ENCODE data around the gene CCKAR.

Gene CCKAR

GRCh38 chr4:26525136-26525770 lies 35.0 kb upstream of the CCKAR start:
- no peak for DNase-seq (ENCODE audit: low spot score)
- Histone ChIP-seq H3K27ac (no peak overlapping the region), H3K4me3 (no peak overlapping the region)
- TF ChIP-seq CTCF (IDR thresholded peaks at IDR 0.05), result no peak

GRCh38 chr4:26524011-26524410 lies 33.7 kb upstream of the CCKAR start:
- H3K27ac ChIP-seq, result no peak overlapping the region
- DNase-seq (ENCODE audit: low spot score), result no peak
- TF ChIP-seq CTCF (IDR thresholded peaks at IDR 0.05), result no peak
- no peak overlapping the region for H3K4me3 ChIP-seq

DNA sequence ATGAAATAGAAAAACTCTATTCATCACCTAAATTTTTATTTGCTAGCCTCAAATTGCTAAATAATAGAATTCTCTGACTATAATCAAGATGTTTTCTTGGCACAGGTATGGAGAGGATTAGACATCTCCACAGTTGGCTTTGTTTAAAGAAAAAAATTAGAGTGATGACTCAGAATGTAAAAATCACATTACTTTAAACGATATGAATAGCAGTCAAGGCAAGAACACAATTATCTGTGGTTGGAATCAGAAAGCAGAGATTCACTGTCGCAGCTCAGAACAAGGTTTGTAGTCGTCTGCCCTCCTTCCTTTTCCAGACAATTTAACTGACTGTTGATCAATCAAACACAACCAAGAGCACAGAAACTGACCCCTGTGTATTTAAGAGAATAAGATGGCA lies 32.2 kb upstream of the CCKAR start:
- Histone ChIP-seq H3K27ac (no peak overlapping the region), H3K4me3 (no peak overlapping the region)
- no peak for TF ChIP-seq CTCF (IDR thresholded peaks at IDR 0.05)
- DNase-seq (ENCODE audit: low spot score), result no peak

GRCh38 chr4:26520728-26521450 lies 30.6 kb upstream of the CCKAR start:
- no peak for DNase-seq (ENCODE audit: low spot score)
- H3K27ac ChIP-seq, result no peak overlapping the region
- H3K4me3 ChIP-seq, result no peak overlapping the region
- no peak for TF ChIP-seq CTCF (IDR thresholded peaks at IDR 0.05)

- H3K27ac ChIP-seq, result no peak overlapping the region
- TF ChIP-seq CTCF (IDR thresholded peaks at IDR 0.05), result no peak
Observed at GRCh38 chr4:26515936-26516335, 25.7 kb upstream of the CCKAR start.

DNA sequence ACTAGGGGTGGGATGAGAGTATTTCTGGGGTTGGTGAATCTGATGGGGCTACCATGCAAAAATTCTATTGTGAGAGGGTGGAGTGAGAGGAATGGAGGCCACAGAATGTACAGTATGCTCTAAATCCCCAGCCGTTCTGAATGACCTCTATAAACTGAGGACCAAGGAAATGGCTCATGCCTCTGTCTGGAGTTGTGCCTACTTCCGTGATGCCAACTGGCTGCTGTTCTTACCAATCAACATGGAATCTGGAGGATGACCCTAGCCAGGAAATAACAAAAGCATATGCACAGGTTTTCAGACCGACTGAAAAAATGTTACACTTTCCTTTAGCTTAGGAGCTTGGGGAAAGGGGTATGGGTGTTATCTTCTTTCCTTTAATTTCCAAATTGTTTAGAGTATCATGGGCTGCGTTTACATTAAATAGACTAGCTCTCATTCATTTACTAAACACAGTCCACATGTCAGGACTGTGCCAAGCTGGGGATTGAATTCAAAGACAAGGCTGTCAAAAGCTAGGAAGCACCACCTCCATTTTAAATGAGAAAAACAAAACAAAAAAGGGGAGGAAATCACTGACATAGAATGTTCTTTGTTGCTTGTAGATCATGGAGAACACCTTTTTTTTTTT lies 20.2 kb upstream of the CCKAR start:
- DNase-seq (ENCODE audit: low spot score), result no peak
- Histone ChIP-seq H3K4me3 (no peak overlapping the region), H3K27ac (no peak overlapping the region)
- TF ChIP-seq CTCF (IDR thresholded peaks at IDR 0.05), result no peak

More at GRCh38 chr4:26515936-26516335, 25.7 kb upstream of the CCKAR start:
- no peak for DNase-seq (ENCODE audit: low spot score)
- no peak overlapping the region for H3K4me3 ChIP-seq
